Measurements from ENCODE around the gene ANO2. TPM values are rescaled to one million over a fixed set of nuclear protein-coding genes. Genes with fewer than 3 reads are reported as not detected.

Gene ANO2
- polyA plus RNA-seq, 1 donor from 2014 or later, result 1.8 TPM

- Histone ChIP-seq H3K36me3 (ENCODE audit: insufficient read depth, low read length) (no peaks in the 10 kb centered on the region), H2AFZ (ENCODE audit: low read depth, low read length) (no peak overlapping the region), H3K4me2 (ENCODE audit: low read length) (no peak overlapping the region), H3K9me2 (ENCODE audit: insufficient read depth, low read length) (no peaks in the 10 kb centered on the region), H3K27ac (ENCODE audit: low read length) (no peak overlapping the region), H3K27me3 (ENCODE audit: insufficient read depth, low read depth, low read length) (no peaks in the 10 kb centered on the region), H3K79me2 (replicated peaks; ENCODE audit: insufficient read depth, low read length) (no peaks in the 10 kb centered on the region), H3K9ac (ENCODE audit: low read length) (no peak overlapping the region), H3F3A (ENCODE audit: insufficient read depth, low read length, poor library complexity, severe bottlenecking) (no peaks in the 10 kb centered on the region), H3K9me3 (ENCODE audit: low read length) (peaks cover 3% of the 10 kb centered on the region), H3K4me3 (ENCODE audit: low read length) (no peak overlapping the region), H4K20me1 (ENCODE audit: insufficient read depth) (no peaks in the 10 kb centered on the region)
- TF ChIP-seq EP300 (conservative IDR thresholded peaks at IDR 0.05; ENCODE audit: poor library complexity, severe bottlenecking) (no peak), RAD21 (conservative IDR thresholded peaks at IDR 0.05) (no peak), EZH2 (IDR thresholded peaks at IDR 0.05; ENCODE audit: borderline replicate concordance, insufficient read depth, low read length, poor library complexity, severe bottlenecking) (no peak), MXI1 (conservative IDR thresholded peaks at IDR 0.05; ENCODE audit: poor library complexity, severe bottlenecking) (no peak), REST (IDR thresholded peaks at IDR 0.05; ENCODE audit: borderline replicate concordance) (no peak), SMC3 (conservative IDR thresholded peaks at IDR 0.05; ENCODE audit: poor library complexity) (no peak), POLR2AphosphoS5 (IDR thresholded peaks at IDR 0.05) (no peak)
Measured at GRCh38 chr12:5619628-5620027, 325.4 kb downstream of the ANO2 start.

GRCh38 chr12:5616854-5617253 is 328.2 kb downstream of the ANO2 start:
- Histone ChIP-seq H3K27ac (ENCODE audit: low read length) (no peak overlapping the region), H3F3A (ENCODE audit: insufficient read depth, low read length, poor library complexity, severe bottlenecking) (no peaks in the 10 kb centered on the region), H3K27me3 (ENCODE audit: insufficient read depth, low read depth, low read length) (no peaks in the 10 kb centered on the region), H3K9me2 (ENCODE audit: insufficient read depth, low read length) (no peaks in the 10 kb centered on the region), H3K79me2 (replicated peaks; ENCODE audit: insufficient read depth, low read length) (no peaks in the 10 kb centered on the region), H3K36me3 (ENCODE audit: insufficient read depth, low read length) (no peaks in the 10 kb centered on the region), H2AFZ (ENCODE audit: low read depth, low read length) (no peak overlapping the region), H3K4me3 (ENCODE audit: low read length) (no peak overlapping the region), H4K20me1 (ENCODE audit: insufficient read depth) (no peaks in the 10 kb centered on the region), H3K4me2 (ENCODE audit: low read length) (no peak overlapping the region), H3K9me3 (ENCODE audit: low read length) (peaks cover 3% of the 10 kb centered on the region), H3K9ac (ENCODE audit: low read length) (no peak overlapping the region)
- TF ChIP-seq CTCF (IDR thresholded peaks at IDR 0.05; ENCODE audit: poor library complexity, severe bottlenecking) (no peak), REST (IDR thresholded peaks at IDR 0.05; ENCODE audit: borderline replicate concordance) (no peak), RAD21 (conservative IDR thresholded peaks at IDR 0.05) (no peak), EP300 (conservative IDR thresholded peaks at IDR 0.05; ENCODE audit: poor library complexity, severe bottlenecking) (no peak), SMC3 (conservative IDR thresholded peaks at IDR 0.05; ENCODE audit: poor library complexity) (no peak), POLR2AphosphoS5 (IDR thresholded peaks at IDR 0.05) (no peak), MXI1 (conservative IDR thresholded peaks at IDR 0.05; ENCODE audit: poor library complexity, severe bottlenecking) (no peak), TAF1 (IDR thresholded peaks at IDR 0.05; ENCODE audit: low read depth) (no peak)

Measured in neural cell (in vitro differentiated cells).